Natural killer cell (primary cell): ENCODE data around the gene POLR1B. TPM values are rescaled to one million over a fixed set of nuclear protein-coding genes. Genes with fewer than 3 reads are reported as not detected.
"Not testable (repeated sequence)": the region's sequence is repeated elsewhere in the genome, so short reads cannot be mapped to it uniquely, and the experiment has no call there.

Source experiments
- ATAC-seq, 3 donors: fragments of 150-1000 bp in 2 of 3; fragments of 200-7000 bp in 1 of 3; cut with Tn5 transposase; 1 replicate in 1 of 3; 2 replicates in 2 of 3; pipeline ENCODE4 v1.10.0; 2021; ENCODE audit warnings: mild to moderate bottlenecking in 2 of 3, moderate library complexity in 2 of 3
- DNase-seq, 2 donors: peaks; one replicate each; pipeline versions ENCODE4 v3.0.0 to v3.0.0-alpha.2; 2013 to 2021; ENCODE audit warnings: mixed read lengths in 1 of 2
- H3K27ac ChIP-seq: one replicate; pipeline ENCODE4 v1.5.1; 2013; ENCODE audit warnings: mild to moderate bottlenecking, low read length
- H3K27me3 ChIP-seq: one replicate; pipeline ENCODE4 v1.6.1; 2013; ENCODE audit warnings: low read length; ENCODE audit not compliant: control insufficient read depth, insufficient read depth
- H3K36me3 ChIP-seq: one replicate; pipeline ENCODE4 v1.6.1; 2013; ENCODE audit warnings: low read length; ENCODE audit not compliant: control insufficient read depth, insufficient read depth
- H3K4me1 ChIP-seq: one replicate; pipeline ENCODE4 v1.6.1; 2013; ENCODE audit warnings: low read length; ENCODE audit not compliant: control insufficient read depth, insufficient read depth
- H3K4me3 ChIP-seq: one replicate; pipeline ENCODE4 v1.5.1; 2013; ENCODE audit warnings: low read length
- H3K9me3 ChIP-seq: one replicate; pipeline ENCODE4 v1.6.1; 2013; ENCODE audit warnings: low read length; ENCODE audit not compliant: control insufficient read depth, insufficient read depth
- H3K27ac Mint-ChIP-seq, 2 donors: one replicate each; pipeline ENCODE4 v1.8.0; 2022; ENCODE audit warnings: mild to moderate bottlenecking in 2 of 2, mixed read lengths in 2 of 2, moderate library complexity in 1 of 2
- H3K27me3 Mint-ChIP-seq, 2 donors: one replicate each; pipeline ENCODE4 v1.8.0; 2022; ENCODE audit warnings: low read depth in 2 of 2, mixed read lengths in 2 of 2
- H3K36me3 Mint-ChIP-seq: one replicate; pipeline ENCODE4 v1.8.0; 2022; ENCODE audit warnings: mixed read lengths
- H3K4me1 Mint-ChIP-seq, 2 donors: one replicate each; pipeline ENCODE4 v1.8.0; 2022; ENCODE audit warnings: mixed read lengths in 2 of 2
- H3K4me3 Mint-ChIP-seq: one replicate; pipeline ENCODE4 v1.8.0; 2022; ENCODE audit warnings: mild to moderate bottlenecking, moderate library complexity, mixed read lengths
- H3K9me3 Mint-ChIP-seq, 2 donors: one replicate each; pipeline ENCODE4 v1.8.0; 2022; ENCODE audit warnings: mixed read lengths in 2 of 2
- CTCF ChIP-seq: fragments of 200-600 bp; IDR thresholded peaks from one replicate; pipeline ENCODE4 v1.8.0; 2022; ENCODE audit warnings: antibody characterized with exemption
- WGBS: methylation state at CpG from one replicate; pipeline ENCODE4 v1.1.7; 2013; ENCODE audit warnings: missing lambda C conversion rate; ENCODE audit not compliant: insufficient coverage; 5-methylcytosine and 5-hydroxymethylcytosine counted together
- intact Hi-C: fragments of 100-400 bp; cut with micrococcal nuclease; formaldehyde crosslinking; loops from one replicate; pipeline ENCODE4 v1.14.2; 2022
- total RNA-seq, 4 donors: library from RNA; stranded (reverse); fragments of 120-200 nt in 1 of 4; gene quantifications; one replicate each; pipeline versions ENCODE4 v1.2.3 to v1.2.4, GENCODE V29; 2013 to 2022

POLR1B gene
- total RNA-seq, 3 donors from 2014 or later (not counting 1 experiment from before 2014, with no cell fraction given) = 16.2 to 26.5 (median 22.1) TPM

GRCh38 chr2:112493858-112494648 lies 48.2 kb upstream of the POLR1B start:
- Histone ChIP-seq H3K27me3 (no peaks in the 10 kb centered on the region), H3K4me3 (no peak overlapping the region), H3K9me3 (no peaks in the 10 kb centered on the region), H3K4me1 (no peaks in the 10 kb centered on the region), H3K27ac (no peak overlapping the region), H3K36me3 (peaks cover 8% of the 10 kb centered on the region)
- Mint-ChIP-seq H3K9me3 (no peaks in the 10 kb centered on the region), H3K36me3 (no peaks in the 10 kb centered on the region), H3K27ac (no peak overlapping the region), H3K27me3 (no peaks in the 10 kb centered on the region), H3K4me3 (no peak overlapping the region), H3K4me1 (no peaks in the 10 kb centered on the region)
- TF ChIP-seq CTCF = no peak
- DNase-seq (no peak), ATAC-seq (no peak)
- intact Hi-C loops = no loop called here
- 95% methylated on average over 9 of the region's 9 CpGs for WGBS

DNA sequence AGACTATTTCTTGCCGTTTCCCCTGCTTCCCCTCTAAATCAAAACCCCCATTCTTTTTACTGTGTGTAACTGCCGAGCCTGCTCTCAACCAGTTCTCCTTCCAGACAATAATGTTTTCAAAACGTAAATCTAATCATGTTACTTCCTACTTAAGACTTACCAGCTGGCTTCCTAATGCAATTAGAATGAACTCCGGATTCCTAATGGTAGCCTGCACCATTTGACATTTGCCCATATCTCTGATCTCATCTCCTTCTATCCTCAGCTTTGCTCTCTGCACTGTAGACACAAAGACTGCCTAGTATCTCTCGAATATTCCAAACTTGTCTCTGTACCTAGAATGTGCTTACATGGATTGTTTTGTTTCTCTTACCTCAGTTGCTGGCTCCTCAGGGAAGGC lies 47.4 kb upstream of the POLR1B start:
- Mint-ChIP-seq H3K27me3 (no peaks in the 10 kb centered on the region), H3K9me3 (no peaks in the 10 kb centered on the region), H3K27ac (no peak overlapping the region), H3K36me3 (no peaks in the 10 kb centered on the region), H3K4me1 (no peaks in the 10 kb centered on the region), H3K4me3 (no peak overlapping the region)
- Histone ChIP-seq H3K4me3 (no peak overlapping the region), H3K9me3 (no peaks in the 10 kb centered on the region), H3K27ac (no peak overlapping the region), H3K27me3 (no peaks in the 10 kb centered on the region), H3K36me3 (peaks cover 8% of the 10 kb centered on the region), H3K4me1 (no peaks in the 10 kb centered on the region)
- TF ChIP-seq CTCF = no peak
- intact Hi-C loops = no loop called here
- ATAC-seq (no peak), DNase-seq (no peak)
- 74% methylated on average over 5 of the region's 5 CpGs for WGBS

DNA sequence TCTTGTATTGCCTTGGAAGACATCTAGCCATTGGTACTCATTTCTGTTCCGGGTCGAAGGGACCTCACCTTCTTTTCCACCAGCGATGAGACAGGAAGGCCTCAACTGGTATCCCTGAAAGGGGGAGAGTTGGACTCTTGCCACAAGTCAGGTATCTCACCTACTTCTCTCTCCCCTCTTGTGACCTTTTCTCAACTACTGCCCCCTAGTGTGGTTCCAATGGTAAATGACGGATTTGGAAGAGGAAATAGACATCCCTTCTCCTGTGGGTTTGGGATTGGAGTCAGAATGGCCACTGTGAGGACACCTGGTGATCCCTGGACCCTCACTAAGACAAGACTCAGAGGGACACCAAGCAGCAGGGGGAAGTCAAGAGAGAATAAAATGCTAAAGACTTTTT lies 46.4 kb upstream of the POLR1B start:
- H3K4me3 Mint-ChIP-seq, H3K4me3 ChIP-seq, H3K36me3 Mint-ChIP-seq, H3K4me1 Mint-ChIP-seq, H3K27me3 ChIP-seq, intact Hi-C loops, ATAC-seq, H3K27me3 Mint-ChIP-seq, H3K4me1 ChIP-seq, H3K9me3 Mint-ChIP-seq, DNase-seq, H3K9me3 ChIP-seq, H3K27ac Mint-ChIP-seq, H3K27ac ChIP-seq, H3K36me3 ChIP-seq: not testable (repeated sequence)
- 100% methylated on average over 2 of the region's 4 CpGs for WGBS

DNA sequence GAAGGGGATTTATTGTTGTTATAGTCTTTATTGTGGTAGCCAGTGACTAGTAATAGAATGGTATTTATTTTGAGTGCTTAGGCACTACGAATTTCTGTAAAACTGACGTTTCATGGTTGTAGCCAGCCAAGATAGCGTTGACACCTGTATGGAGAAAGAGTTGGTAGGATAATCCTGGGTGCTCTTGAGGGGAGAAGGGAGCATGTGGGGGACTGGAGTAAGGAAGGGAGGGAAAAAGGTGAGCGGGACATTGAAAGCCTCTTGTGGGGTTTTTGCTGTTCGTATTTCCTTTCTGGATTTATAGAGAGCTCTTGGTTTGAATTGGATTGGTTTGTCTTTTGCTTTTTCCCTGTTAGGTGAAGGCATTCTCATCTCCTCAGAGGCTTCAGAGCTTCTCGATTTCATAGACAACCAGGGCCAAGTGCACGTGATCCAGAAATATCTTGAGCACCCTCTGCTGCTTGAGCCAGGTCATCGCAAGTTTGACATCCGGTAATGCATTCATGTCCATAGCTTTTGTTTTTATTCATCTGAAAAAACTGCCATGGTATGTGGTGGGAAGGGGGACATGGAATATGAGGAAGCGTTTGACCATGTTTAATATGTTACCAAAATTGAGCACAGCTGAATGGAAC lies 41.3 kb upstream of the POLR1B start:
- H3K27ac Mint-ChIP-seq = not testable (repeated sequence)

DNA sequence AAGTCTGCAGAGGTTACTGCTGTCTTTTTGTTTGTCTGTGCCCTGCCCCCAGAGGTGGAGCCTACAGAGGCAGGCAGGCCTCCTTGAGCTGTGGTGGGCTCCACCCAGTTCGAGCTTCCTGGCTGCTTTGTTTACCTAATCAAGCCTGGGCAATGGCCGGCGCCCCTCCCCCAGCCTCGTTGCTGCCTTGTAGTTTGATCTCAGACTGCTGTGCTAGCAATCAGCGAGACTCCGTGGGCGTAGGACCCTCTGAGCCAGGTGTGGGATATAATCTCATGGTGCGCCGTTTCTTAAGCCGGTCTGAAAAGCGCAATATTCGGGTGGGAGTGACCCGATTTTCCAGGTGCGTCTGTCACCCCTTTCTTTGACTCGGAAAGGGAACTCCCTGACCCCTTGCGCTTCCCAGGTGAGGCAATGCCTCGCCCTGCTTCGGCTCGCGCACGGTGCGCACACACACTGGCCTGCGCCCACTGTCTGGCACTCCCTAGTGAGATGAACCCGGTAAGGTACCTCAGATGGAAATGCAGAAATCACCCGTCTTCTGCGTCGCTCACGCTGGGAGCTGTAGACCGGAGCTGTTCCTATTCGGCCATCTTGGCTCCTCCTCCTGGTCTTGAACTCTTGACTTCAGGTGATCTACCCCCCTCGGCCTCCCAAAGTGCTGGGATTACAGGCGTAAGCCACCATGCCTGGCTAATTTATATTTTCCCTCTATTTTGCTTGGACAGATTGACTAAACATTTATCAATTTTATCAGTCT lies 32.8 kb upstream of the POLR1B start:
- 87% methylated on average over 19 of the region's 32 CpGs for WGBS

More for the DNA sequence above, 41.3 kb upstream of the POLR1B start:
- H3K27ac ChIP-seq, H3K36me3 Mint-ChIP-seq, H3K4me3 ChIP-seq, H3K4me3 Mint-ChIP-seq, H3K27me3 Mint-ChIP-seq, H3K9me3 Mint-ChIP-seq, H3K9me3 ChIP-seq, H3K36me3 ChIP-seq, H3K27me3 ChIP-seq, H3K4me1 ChIP-seq, H3K4me1 Mint-ChIP-seq, intact Hi-C loops: not testable (repeated sequence)
- 53% methylated on average over 5 of the region's 10 CpGs for WGBS
- TF ChIP-seq CTCF = peak; percentile 21
- peak in 1 of 2 donors; percentile 68 for DNase-seq
- ATAC-seq = peak; percentile 81 to 85 (median 81)

More for the DNA sequence above, 32.8 kb upstream of the POLR1B start:
- H3K4me3 Mint-ChIP-seq, DNase-seq, H3K27ac ChIP-seq, ATAC-seq, H3K27me3 ChIP-seq, H3K4me1 Mint-ChIP-seq, H3K36me3 Mint-ChIP-seq, H3K4me1 ChIP-seq, H3K36me3 ChIP-seq, H3K9me3 ChIP-seq, H3K9me3 Mint-ChIP-seq, intact Hi-C loops, H3K27me3 Mint-ChIP-seq, H3K4me3 ChIP-seq: not testable (repeated sequence)
- peak overlapping the region in 1 of 2 donors; percentile 8 for H3K27ac Mint-ChIP-seq
